NB4 (cell line): ENCODE data around the gene MNAT1.

Experiments used
- CTCF ChIP-seq: IDR thresholded peaks from one replicate; pipeline ENCODE4 v1.5.1; 2012; ENCODE audit warnings: low read depth, low read length
- MAX ChIP-seq: IDR thresholded peaks from 2 replicates; pipeline ENCODE4 v1.6.1; 2011; ENCODE audit warnings: low read depth, low read length
- POLR2A ChIP-seq: IDR thresholded peaks from 2 replicates; pipeline ENCODE4 v1.6.1; 2011; ENCODE audit warnings: mild to moderate bottlenecking; ENCODE audit not compliant: insufficient read length; ENCODE audit errors: extremely low read depth

GRCh38 chr14:60964904-60965303 lies 230.3 kb downstream of the MNAT1 start:
- TF ChIP-seq CTCF (no peak), POLR2A (no peak), MAX (no peak)
